ENCODE measurements around the gene RABL6. TPM values are rescaled to one million over a fixed set of nuclear protein-coding genes. Genes with fewer than 3 reads are reported as not detected.
"Not testable (repeated sequence)": the region's sequence is repeated elsewhere in the genome, so short reads cannot be mapped to it uniquely, and the experiment has no call there.

RABL6 gene
- total RNA-seq, 1 donor from 2014 or later = 60.2 TPM

- DNase-seq (ENCODE audit: low spot score) = no peak
These were observed 28.5 kb downstream of the RABL6 start for GRCh38 chr9:136835932-136836904.

GRCh38 chr9:136837146-136837855 lies 29.6 kb downstream of the RABL6 start:
- no peak for DNase-seq (ENCODE audit: low spot score)

- DNase-seq (ENCODE audit: low spot score) = not testable (repeated sequence)
These were observed 30.1 kb downstream of the RABL6 start for GRCh38 chr9:136837856-136838277.

DNA sequence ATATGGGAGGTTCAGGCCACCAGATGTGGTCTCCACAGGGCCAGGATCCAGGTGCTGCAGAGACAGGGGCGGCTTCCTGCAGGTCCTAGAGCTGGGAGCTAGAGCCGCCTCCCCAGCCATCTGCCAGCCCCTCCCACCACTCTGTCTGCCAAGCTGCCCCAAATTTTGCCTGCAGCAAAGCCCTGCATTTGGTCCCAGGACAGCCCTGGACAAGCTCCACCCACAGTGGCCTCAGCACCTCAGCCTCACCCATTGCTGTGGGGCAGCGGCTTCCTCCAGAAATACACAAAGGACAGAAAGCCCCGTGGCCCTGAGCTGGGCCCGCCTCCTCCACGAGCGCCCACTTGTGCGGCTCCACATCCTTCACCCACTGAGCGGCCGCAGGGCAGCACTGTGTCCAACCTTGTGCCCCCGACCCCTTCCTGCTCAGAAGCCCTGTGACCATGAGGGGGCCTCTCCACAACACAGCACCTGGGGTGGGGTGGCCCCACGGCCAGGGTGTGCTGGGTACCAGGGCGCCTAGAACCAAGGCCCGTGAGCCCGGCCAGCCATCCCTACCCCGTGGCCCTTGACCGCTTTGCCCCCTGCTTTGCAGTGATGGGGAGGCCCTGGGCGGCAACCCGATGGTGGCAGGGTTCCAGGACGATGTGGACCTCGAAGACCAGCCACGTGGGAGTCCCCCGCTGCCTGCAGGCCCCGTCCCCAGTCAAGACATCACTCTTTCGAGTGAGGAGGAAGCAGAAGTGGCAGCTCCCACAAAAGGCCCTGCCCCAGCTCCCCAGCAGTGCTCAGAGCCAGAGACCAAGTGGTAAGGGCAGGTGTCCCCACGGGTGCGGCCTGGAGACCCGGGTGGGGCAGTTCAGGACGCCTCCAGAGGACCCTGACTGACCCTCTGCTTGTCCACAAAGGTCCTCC lies 30.8 kb downstream of the RABL6 start:
- no peak for DNase-seq (ENCODE audit: low spot score)

GRCh38 chr9:136839229-136840139 lies 31.7 kb downstream of the RABL6 start:
- no peak for DNase-seq (ENCODE audit: low spot score)

DNA sequence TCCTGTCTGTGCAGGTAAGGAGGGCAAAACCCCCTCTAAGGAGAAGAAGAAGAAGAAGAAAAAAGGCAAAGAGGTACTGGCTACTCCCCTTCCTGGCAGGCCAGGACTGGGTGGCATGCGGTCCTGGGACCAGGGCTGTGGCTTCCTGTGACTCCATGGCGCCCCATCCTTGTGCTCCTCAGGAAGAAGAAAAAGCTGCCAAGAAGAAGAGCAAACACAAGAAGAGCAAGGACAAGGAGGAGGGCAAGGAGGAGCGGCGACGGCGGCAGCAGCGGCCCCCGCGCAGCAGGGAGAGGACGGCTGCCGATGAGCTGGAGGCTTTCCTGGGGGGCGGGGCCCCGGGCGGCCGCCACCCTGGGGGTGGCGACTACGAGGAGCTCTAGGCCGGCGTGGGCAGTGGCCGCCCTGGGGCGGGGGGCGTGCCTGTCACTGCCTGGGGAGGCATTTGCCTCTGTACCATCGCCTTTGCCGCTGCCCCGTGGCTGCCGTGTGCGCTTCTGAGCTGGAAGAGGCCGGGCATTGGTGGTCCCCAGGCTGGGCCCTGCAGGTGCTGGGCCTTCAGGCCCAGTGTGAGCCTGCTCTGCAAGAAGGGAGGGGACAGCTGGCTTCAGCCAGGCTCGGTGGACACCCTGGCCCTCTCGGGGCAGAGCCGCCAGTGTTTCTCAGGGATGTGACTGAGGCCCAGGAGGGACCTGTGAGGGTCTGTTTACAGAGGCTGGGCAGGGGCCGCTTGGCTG lies 32.6 kb downstream of the RABL6 start:
- no peak for DNase-seq (ENCODE audit: low spot score)

- no peak for DNase-seq (ENCODE audit: low spot score)
These were observed 33.3 kb downstream of the RABL6 start for GRCh38 chr9:136840877-136841645.

DNA sequence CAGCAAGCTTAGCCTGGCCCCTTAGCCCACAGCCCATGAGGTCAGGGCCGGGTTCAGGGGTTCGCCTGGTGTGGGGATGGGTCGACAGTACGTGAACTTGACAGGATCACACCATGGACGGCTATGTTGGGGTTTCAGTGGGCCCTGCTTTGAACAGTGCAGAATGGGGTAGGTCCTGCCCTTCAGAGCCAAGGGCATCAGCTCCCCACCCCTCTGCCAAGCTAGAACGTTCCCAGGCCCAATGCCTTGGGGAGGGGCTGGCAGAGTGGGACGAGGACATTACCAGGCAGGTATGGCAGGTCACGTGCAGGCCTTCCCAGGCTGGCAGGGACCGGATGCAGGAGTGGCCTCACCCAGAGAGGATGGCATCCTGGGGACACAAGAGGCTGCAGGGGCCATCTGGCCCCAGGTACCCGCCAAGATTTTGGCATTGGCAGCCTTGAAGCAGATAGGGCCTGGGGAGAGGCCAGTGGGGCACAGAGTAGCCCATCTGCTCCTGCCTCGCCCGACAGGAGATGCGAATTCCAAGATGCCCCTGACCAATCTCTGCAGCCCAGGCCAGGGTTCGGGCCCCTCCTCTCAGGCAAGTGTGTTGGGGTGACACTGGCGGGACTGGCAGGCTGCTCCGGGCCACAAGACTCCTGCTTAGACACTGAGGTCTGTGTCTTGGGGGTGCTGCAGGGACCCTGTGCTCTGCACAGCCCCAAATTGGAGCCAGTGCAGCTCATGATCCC lies 34.1 kb downstream of the RABL6 start:
- DNase-seq (ENCODE audit: low spot score) = not testable (repeated sequence)

GRCh38 chr9:136842380-136842948 lies 34.7 kb downstream of the RABL6 start, which contains the start of gene AJM1:
Gene AJM1 (plus strand): TSS chr9:136842478. CDS start chr9:136844415, 1,937 bp downstream.
- DNase-seq (ENCODE audit: low spot score) = peak; percentile 70

DNA sequence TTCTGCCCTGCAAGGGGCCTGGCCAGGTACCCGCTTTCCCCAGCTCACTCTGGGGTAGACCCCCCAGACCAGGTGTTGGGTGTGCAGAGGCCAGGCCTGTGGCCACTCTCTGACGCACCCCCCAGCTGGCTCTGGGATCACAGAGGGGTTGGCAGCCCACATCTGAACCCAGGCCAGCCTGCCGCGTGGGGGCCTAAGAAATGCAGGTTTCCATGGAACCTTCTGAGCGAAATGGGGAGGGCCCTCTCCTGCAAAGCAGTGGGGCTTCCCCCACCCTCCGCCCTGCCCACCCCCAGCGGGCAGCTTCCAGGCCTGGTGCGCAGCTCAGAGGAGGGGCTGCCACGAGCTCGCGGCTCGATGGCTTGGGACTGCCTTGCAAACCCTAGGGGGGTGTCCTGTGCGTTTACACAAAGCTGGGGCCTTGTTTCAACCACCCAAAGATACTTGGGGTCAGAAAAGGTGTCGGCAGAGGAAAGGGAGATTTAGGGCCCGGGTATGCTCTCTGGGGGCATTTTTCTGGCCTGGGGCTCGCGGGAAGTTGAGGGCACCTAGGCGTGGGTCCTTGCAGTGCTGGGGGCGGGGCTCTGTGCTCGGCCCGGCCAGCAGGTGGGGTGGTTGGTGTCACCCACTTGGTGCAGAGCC lies 35.5 kb downstream of the RABL6 start:
- not testable (repeated sequence) for DNase-seq (ENCODE audit: low spot score)

DNA sequence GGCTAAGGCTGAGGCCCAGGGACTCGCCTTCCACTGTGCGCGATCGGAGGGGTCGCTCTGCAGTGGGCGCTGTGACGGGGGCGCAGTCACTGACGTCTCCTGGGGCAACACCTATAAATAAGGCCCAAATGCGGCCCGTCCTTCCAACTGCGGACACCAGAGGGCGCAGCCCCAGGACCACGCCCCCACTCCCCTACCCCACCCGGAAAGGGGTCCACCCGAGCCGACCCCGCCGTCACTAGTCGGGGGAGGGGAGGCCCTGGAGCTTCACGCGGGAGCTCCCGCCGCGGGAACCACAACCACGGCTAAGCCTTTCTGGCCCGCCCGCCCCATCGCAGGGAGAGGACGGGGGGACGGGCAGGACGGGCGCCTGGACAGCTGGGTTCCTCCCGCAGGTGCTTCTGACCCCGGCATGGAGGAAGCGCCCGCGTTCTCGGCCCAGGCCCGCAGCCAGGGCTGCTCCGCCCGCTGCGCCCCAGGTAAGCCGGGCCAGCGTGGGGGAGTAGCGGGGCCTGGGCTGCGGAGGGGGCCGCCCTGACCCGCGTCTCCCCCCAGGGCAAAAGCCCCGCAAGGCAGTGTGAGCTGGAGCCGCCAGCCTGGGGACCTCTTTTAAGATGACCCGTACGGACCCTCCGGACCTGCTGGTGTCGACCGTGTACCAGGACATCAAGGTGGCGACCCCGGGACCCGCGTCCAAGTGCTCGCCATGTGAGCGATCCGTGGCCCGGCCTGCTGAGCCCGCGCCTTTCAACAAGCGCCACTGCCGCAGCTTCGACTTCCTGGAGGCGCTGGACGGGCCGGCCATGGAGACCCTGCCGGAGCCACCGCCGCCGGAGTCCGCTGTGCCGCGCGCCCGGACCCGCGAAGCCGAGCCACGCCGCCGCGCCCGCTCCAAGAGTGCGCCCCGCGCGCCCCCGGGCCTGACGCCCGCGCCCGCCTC lies 36.3 kb downstream of the RABL6 start:
- DNase-seq (ENCODE audit: low spot score) = not testable (repeated sequence)

GRCh38 chr9:136844761-136845464 lies 37.2 kb downstream of the RABL6 start:
- no peak for DNase-seq (ENCODE audit: low spot score)

DNA sequence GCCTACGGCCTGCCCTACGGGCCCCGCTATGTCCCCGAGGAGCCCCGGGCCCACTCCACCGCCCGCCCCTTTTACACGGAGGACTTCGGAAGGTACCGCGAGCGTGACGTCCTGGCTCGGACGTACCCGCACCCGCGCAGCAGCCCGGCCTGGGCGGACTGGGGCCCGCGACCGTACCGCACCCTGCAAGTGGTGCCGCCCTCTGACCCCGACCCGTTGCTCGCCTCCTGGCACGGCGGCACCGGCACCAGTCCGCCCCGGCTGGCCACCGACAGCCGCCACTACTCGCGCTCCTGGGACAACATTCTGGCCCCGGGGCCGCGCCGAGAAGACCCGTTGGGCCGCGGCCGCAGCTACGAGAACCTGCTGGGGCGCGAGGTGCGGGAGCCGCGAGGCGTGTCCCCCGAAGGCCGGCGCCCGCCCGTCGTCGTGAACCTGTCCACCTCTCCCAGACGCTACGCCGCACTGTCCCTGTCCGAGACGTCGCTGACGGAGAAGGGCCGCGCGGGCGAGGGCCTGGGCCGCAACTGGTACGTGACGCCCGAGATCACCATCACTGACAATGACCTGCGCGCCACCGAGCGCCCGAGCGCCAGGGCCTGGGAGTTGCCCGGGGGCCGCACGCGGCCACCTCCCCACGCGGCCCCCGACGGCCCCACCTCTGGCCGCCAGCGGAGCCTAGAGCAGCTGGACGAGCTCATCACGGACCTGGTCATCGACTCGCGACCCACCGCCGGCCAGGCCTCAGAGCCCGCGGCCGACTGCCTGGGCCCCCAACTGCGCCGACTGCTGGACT lies 37.9 kb downstream of the RABL6 start:
- DNase-seq (ENCODE audit: low spot score) = no peak

DNA sequence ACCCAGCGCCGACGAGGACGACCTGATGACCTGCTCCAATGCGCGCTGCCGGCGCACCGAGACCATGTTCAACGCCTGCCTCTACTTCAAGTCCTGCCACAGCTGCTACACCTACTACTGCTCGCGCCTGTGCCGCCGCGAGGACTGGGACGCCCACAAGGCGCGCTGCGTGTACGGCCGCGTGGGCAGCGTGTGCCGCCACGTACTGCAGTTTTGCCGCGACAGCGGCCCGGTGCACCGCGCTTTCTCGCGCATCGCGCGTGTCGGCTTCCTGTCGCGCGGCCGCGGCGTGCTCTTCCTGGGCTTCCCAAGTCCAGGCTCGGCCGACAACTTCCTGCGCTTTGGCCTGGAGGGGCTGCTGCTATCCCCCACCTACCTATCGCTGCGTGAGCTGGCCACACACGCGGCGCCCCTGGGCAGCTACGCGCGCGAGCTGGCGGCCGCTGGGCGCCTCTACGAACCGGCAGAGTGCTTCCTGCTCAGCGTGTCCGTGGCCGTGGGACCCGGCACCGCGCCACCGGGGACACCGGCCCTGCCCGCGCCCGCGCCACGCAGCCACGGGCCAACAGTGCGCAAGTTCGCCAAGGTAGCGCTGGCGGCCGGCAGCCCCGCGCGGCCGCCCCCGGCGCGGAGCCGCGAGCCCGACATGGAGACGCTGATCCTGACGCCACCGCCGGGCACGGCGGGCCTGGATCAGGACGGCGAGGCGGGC lies 38.8 kb downstream of the RABL6 start:
- DNase-seq (ENCODE audit: low spot score) = no peak

Data from ureter (tissue), 1 donor.